Ishikawa (cell line): ENCODE results near the gene KDM4B.

Experiments used
- CEBPB ChIP-seq: IDR thresholded peaks from 2 replicates; pipeline ENCODE4 v1.6.1; 2012
- CREB1 ChIP-seq: IDR thresholded peaks from 2 replicates; pipeline ENCODE4 v1.6.1; 2012; ENCODE audit warnings: low read depth
- EGR1 ChIP-seq: IDR thresholded peaks from 2 replicates; pipeline ENCODE4 v1.6.1; 2012
- EP300 ChIP-seq: IDR thresholded peaks from 2 replicates; pipeline ENCODE4 v1.6.1; 2012; ENCODE audit warnings: borderline replicate concordance
- FOXM1 ChIP-seq: IDR thresholded peaks from 2 replicates; pipeline ENCODE4 v1.6.1; 2012; ENCODE audit warnings: low read depth, borderline replicate concordance
- MAX ChIP-seq: IDR thresholded peaks from 2 replicates; pipeline ENCODE4 v1.6.1; 2012
- NFIC ChIP-seq: IDR thresholded peaks from 2 replicates; pipeline ENCODE4 v1.6.1; 2012
- RAD21 ChIP-seq: IDR thresholded peaks from 2 replicates; pipeline ENCODE4 v1.6.1; 2012; ENCODE audit warnings: low read depth
- REST ChIP-seq: IDR thresholded peaks from 2 replicates; pipeline ENCODE4 v1.6.1; 2012; ENCODE audit warnings: low read depth, mild to moderate bottlenecking
- TAF1 ChIP-seq: IDR thresholded peaks from 2 replicates; pipeline ENCODE4 v1.6.1; 2012; ENCODE audit warnings: low read depth, mild to moderate bottlenecking
- TCF12 ChIP-seq: IDR thresholded peaks from 2 replicates; pipeline ENCODE4 v1.6.1; 2012; ENCODE audit warnings: low read depth
- TEAD4 ChIP-seq: IDR thresholded peaks from 2 replicates; pipeline ENCODE4 v1.6.1; 2012
- USF1 ChIP-seq: IDR thresholded peaks from 2 replicates; pipeline ENCODE4 v1.6.1; 2012
- YY1 ChIP-seq: IDR thresholded peaks from 2 replicates; pipeline ENCODE4 v1.6.1; 2012; ENCODE audit warnings: low read depth
- ZBTB7A ChIP-seq: IDR thresholded peaks from 2 replicates; pipeline ENCODE4 v1.6.1; 2012; ENCODE audit warnings: low read depth

The KDM4B gene

GRCh38 chr19:5031231-5032100, 62.6 kb downstream of the KDM4B start:
- TF ChIP-seq TEAD4 (no peak), CEBPB (no peak), RAD21 (peak; percentile 94)

GRCh38 chr19:5032101-5032967, 63.4 kb downstream of the KDM4B start:
- TF ChIP-seq EP300 = no peak
- TF ChIP-seq CEBPB = no peak
- no peak for TF ChIP-seq MAX
- no peak for TF ChIP-seq EGR1
- TF ChIP-seq CREB1 = no peak
- no peak for TF ChIP-seq TCF12
- TF ChIP-seq NFIC = no peak
- TF ChIP-seq TAF1 = no peak
- no peak for TF ChIP-seq RAD21
- no peak for TF ChIP-seq FOXM1
- TF ChIP-seq ZBTB7A = no peak
- TF ChIP-seq YY1 = no peak
- TF ChIP-seq TEAD4 = no peak
- no peak for TF ChIP-seq REST

GRCh38 chr19:5035105-5035761, 66.3 kb downstream of the KDM4B start:
- TF ChIP-seq USF1 (no peak), FOXM1 (no peak), REST (no peak), NFIC (no peak), ZBTB7A (no peak), CREB1 (no peak), EP300 (no peak), MAX (no peak), CEBPB (no peak), YY1 (no peak), EGR1 (no peak), RAD21 (no peak), TEAD4 (no peak), TAF1 (no peak), TCF12 (no peak)

GRCh38 chr19:5035793-5036697, 67.1 kb downstream of the KDM4B start:
- no peak for TF ChIP-seq YY1
- TF ChIP-seq MAX = no peak
- no peak for TF ChIP-seq FOXM1
- no peak for TF ChIP-seq CREB1
- no peak for TF ChIP-seq TAF1
- TF ChIP-seq CEBPB = no peak
- no peak for TF ChIP-seq USF1
- no peak for TF ChIP-seq TEAD4
- TF ChIP-seq NFIC = no peak
- no peak for TF ChIP-seq REST
- TF ChIP-seq RAD21 = no peak
- no peak for TF ChIP-seq ZBTB7A
- TF ChIP-seq TCF12 = no peak
- TF ChIP-seq EGR1 = no peak
- no peak for TF ChIP-seq EP300
